ENCODE measurements around the gene CBX7.

- TF ChIP-seq, protein P1, sequence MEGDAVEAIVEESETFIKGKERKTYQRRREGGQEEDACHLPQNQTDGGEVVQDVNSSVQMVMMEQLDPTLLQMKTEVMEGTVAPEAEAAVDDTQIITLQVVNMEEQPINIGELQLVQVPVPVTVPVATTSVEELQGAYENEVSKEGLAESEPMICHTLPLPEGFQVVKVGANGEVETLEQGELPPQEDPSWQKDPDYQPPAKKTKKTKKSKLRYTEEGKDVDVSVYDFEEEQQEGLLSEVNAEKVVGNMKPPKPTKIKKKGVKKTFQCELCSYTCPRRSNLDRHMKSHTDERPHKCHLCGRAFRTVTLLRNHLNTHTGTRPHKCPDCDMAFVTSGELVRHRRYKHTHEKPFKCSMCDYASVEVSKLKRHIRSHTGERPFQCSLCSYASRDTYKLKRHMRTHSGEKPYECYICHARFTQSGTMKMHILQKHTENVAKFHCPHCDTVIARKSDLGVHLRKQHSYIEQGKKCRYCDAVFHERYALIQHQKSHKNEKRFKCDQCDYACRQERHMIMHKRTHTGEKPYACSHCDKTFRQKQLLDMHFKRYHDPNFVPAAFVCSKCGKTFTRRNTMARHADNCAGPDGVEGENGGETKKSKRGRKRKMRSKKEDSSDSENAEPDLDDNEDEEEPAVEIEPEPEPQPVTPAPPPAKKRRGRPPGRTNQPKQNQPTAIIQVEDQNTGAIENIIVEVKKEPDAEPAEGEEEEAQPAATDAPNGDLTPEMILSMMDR (IDR thresholded peaks at IDR 0.05; ENCODE audit: low read depth, low read length), result no peak
- no peak for TF ChIP-seq EZH2phosphoT487 (IDR thresholded peaks at IDR 0.05; ENCODE audit: low read depth)
Observed at GRCh38 chr22:39128508-39128907, 24.0 kb downstream of the CBX7 start.

Measured in OCI-LY3 (cell line).